NCI-H2227 (cell line): Measurements from ENCODE around the gene TATDN3.
"Not testable (repeated sequence)": the region's sequence is repeated elsewhere in the genome, so short reads cannot be mapped to it uniquely, and the experiment has no call there.

Experiments used
- DNase-seq: peaks from one replicate; lab custom pipeline; 2025; ENCODE audit not compliant: unreplicated experiment; lab: John Stamatoyannopoulos, UW

TATDN3 gene, protein sequence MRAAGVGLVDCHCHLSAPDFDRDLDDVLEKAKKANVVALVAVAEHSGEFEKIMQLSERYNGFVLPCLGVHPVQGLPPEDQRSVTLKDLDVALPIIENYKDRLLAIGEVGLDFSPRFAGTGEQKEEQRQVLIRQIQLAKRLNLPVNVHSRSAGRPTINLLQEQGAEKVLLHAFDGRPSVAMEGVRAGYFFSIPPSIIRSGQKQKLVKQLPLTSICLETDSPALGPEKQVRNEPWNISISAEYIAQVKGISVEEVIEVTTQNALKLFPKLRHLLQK

DNA sequence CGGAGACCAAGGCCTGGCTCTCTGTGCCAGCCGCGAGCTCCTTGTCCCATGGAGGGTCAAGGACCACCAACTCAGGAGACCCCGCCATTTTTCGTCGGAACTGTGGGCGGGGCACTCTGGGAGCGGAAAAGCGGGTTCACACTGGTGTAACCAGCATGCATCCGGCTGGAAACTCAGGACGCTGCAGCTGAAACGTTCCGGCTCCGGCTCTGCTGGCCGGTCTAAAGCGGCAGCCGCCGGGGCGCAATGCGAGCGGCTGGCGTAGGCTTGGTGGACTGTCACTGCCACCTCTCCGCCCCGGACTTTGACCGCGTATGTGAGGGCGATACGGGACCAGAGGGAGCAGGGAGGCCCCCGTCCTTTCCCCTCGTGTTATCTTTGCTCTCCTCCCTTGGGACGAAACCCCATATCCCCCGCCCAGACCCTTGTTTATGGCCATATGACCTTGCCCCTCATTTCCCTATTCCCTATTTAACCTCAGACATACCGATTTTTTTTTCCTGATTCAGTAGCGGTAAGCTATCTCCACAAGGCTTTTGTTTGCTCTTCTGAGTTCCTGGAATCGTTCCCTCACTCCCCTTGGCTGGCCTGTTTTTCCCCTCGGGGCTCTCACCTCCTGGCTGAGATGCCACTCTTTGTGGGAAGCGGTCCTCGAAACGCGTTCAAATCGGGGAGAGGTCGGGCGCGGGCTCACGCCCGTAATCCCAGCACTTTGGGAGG lies at the start of gene TATDN3, which contains the start of gene NSL1:
TSS of gene TATDN3 (plus strand) at position 219 of the 720 bp plus-strand sequence. CDS start at position 247, 28 bp downstream.
TSS of gene NSL1 (minus strand) at position 102 of the 720 bp plus-strand sequence. CDS start at position 88, 14 bp downstream.
- DNase-seq = peak; percentile 98

DNA sequence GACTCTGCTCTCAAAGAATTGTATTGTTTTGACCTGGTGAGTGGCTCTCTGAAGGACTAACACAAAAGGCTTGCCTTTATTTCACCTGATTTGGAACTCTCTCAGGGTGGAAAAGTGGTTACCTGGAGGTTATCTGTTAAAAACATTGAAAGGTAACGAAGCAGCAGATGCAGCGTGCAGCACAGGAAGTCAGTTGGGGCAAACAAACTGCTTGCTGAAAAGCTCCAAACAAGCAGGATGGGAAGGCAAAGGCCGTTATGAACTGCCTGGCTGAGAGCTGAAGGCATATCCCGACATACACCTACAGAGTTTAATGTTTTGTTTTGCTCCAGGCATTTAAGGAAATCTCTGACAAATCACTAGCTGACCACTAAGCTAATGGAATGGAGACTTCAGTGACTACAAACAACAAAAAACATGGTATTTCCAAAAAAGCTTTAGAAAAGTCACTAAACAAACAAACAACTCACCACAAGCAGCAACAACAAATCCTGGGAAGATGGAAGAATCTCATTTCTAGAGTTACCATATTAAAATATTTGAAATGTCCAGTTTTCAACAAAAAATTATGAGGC lies 47.7 kb upstream of the TATDN3 start:
- no peak for DNase-seq

DNA sequence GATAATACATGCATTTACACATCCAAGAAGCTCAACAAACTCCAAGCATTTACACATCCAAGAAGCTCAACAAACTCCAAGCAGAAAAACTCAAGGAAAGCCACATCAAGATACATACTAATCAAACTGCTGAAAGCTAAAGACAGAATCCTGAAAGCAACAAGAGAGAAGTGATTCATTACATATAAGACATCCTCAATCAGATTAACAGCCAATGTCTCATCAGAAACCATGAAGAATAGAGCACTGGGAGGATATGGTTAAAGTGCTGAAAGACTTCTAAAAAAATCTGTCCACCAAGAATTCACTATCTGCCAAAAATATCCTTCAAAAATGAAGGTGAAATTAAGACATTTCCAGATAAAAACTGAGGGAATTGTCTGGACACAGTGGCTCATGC lies 46.4 kb upstream of the TATDN3 start:
- DNase-seq = no peak

DNA sequence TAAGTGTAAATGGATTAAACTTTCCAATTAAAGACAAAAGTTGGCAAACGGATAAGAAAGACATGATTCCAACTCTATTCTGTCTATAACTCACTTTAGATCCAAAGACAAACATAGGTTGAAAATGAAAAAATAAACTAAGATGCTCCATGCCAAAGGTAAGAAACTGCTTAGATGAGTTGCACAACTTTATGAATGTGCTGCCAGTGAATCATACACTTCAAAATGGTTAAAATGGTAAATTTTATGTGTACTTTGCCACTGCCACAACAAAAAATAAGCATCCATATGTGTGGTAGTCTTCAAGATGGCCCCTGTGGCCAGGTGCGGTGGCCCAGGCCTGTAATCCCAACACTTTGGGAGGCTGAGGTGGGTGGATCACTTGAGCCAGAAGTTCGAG lies 45.1 kb upstream of the TATDN3 start:
- DNase-seq = no peak

DNA sequence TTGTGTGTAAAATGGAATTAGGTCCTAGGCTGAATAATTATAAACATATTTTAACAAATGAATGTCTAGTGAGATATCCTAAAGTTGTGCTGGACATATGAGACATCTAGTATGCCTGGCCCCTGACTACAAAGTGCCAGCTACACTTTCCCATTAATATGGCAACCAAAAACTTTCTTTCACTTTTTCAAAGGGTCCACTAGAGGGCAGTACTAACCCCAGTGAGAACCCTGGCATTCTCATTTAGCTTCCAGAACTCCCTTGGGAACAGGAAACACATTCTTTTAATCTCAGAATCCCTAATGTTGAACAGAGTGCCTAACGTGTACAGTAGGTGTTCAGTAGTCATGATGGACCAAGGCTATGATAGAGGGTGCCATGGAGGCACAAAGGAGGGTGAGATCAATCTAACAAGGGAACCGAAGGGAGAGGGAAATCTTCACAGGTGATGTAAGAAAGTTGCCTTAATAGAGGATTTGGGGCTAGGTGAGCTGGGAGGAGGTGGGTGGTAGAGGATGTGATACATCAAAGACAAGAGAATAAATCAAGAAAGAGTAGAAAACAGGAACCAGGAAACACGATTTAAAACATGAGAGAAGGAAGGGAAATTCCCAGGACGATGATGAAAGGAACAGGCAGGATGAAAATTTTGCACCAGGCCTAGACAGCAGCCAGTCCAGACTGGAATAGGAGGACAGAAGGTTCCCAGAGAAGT lies 41.7 kb upstream of the TATDN3 start:
- DNase-seq = peak; percentile 54

DNA sequence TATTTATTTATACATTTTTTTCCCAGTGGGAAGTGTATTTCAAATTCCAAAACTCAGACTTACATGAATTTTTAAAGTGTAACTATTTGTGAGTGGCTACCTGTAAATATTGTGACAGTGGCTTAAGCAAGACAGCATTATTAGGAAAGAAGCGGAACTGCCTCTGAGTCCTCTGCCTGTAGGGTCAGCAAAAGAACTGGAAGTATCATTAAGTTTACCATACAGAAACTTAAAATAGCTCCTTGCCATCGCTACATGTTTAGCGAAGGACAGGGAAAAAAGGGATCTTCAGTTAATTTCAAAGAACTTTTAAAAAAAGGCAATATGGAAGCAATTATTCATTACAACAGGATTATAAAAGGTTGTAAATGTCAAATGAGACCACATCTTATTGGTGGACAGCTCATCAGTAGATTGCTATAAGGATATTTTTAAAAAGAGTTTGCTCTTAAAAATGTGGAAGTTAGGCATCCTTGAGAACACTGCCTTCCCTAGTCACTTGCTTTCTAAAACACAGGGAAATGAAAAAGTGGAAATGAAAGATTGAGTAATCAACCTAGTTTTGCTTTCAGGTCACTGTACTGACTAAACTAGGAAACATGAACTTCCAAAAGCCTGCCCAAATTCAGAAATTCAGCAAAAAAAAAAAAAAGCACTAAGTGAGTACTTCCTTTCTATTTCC lies 39.3 kb upstream of the TATDN3 start:
- DNase-seq = no peak

DNA sequence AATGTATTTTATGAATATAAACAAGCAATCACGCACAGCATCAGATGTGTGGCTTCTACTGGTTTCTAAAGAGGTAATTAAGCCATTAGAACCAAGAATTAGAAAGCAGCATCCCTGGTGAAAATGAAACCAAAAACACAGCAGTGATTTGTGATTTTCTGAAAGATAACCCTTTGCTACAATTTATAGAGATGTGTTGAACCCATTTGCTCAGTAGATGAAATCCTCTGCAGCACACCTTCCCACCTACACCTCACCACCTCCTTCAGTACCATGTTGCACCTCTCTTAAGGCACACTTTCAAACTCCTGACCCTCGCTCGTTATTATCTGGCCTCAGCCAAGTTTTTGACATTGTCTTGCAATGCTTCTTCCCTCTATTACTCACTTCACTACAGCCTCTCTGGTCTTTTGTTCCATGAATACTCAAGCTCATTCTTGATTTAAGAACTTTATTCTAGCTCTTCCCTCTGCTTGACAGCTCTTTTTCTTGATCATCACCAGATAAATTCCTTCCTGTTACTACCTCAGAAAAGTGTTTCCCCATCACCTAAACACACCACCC lies 38.7 kb upstream of the TATDN3 start:
- no peak for DNase-seq

DNA sequence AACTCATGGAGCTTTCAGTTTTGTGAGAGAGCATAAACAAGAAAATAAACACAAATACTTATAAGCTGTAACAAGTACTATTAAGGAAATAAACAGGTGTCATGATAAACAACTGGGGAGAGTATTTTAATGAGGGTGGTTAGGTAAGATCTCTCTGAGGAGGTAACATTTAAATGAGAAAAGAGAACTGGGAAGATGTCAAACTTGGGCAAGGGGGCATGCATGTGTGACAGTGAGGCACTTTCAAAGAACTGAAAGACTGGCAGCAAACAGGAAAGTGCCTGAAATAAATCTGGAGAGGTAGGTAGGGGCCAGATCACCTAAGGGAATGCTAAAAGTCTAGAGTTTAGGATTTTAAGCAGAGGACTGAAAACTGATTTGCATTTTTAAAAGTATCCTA lies 37.9 kb upstream of the TATDN3 start:
- no peak for DNase-seq

DNA sequence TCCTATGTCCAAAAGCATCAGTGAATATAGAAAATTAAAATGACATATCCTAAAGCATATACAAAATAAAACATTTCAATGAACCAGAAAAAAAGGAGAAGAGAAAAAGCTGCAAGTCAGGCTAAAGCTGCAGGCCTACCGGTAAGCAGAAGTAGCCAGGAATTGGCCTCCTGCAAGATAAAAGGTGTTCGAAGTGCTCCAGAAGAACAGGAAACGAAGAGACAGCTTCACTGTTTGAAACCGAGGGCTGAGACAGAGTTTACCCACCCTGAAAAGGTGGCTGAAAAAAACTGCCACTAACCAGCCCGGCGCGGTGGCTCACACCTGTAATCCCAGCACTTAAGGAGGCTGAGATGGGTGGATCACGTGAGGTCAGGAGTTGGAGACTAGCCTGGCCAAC lies 37.5 kb upstream of the TATDN3 start:
- DNase-seq = no peak

DNA sequence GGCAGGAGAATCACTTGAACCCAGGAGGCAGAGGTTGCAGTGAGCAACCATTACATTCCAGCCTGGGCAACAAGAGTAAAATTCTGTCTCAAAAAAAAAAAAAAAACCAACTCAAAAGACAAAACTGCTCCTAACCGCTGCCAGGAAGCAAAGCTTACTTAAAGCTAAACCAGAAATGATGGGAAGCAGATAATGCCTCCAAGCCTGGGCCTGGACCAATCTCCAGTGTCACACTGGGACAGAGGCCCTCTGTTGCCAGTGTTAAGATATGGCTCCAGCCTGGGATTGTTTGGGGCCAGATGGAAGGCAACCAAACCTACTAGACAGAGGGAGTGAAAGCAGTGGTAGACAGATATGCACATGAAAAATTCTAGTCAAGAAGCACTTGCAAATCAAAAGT lies 37.0 kb upstream of the TATDN3 start:
- DNase-seq = no peak

DNA sequence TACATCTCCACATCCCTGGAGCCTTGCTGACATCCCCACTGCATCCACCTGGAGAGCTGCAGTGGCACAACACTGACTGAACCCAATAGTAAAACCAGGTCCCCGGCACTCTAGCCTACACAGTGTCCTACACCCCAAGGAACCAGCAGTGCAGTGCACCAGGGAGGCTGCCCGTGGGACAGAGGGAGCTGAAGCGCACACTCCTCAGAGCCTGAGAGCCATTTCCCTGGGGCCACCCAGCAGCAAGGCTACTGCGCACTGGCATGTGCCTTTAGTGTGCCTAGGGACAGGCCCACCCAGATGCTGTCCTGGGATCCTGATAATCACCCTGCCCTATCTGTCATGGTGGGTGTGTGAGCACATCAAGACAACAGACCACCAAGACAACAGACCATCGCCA lies 32.0 kb upstream of the TATDN3 start:
- no peak for DNase-seq

DNA sequence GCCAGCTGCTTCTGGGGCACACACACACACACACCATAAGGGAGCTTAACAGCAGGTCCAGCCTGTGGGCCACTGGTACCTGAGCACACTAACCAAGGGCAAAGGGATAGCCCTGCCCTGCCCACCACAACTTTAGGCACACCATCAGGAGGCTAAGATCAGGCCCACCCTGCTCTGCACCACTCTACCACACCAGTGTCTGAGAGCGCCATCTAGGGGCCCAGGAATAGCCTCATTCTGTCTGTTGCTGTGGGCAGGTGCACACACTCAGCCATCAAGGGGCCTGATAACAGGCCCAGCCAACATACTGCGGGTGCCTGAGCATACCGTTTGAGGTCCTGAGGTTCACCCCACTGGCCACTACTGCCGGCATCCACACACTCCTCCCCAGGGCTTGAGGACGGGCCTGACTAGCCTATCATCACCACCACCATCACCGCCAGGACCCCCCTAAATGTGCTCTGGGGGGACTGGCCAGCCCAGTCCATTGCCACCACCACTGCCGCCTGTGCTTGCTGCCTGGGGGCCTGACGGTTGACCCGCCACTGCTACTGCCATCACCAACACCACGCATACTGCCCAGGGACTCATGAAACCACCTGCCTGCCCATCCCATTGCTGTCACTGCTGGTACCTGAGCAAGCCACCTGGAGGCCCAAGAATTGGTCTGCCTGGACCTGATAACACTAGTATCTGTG lies 31.4 kb upstream of the TATDN3 start:
- DNase-seq = peak; percentile 9

DNA sequence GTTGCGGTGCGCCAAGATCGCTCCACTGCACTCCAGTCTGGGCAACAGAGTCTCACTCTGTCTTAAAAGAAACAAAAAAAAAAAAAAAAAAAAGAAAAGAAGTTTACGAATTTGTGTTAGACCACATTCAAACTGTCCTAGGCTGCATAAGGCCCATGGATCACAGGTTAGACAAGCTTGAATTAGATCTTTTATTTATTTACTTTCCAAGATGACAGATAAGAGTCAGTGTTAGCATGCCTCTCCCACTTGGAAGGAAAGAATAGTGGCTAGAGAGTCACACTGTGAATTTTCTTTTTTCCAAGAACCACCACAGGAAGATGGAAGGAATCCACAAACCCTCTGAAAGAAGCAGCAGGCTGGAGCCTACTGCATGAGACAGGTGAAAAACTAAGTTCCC lies 29.5 kb upstream of the TATDN3 start:
- DNase-seq = no peak

DNA sequence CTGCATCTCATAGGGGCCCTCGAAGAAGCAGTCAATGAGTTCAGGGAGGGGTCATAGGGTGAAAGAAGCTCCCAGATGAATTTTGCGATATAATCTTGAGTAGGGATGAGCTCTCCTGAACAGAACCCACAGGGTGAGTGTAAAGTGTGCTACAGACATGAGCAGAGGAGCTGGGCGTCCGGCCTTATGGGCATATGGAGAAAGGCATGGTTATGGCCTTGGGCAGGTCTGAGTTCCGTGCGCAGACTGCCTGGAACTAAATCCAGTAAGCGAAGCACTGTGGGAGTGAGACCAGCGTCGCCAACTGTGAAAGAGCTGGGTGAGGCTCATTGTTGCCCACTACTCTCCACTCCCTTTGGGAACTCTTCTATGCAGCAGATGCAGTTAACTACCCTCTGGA lies 28.9 kb upstream of the TATDN3 start:
- no peak for DNase-seq

DNA sequence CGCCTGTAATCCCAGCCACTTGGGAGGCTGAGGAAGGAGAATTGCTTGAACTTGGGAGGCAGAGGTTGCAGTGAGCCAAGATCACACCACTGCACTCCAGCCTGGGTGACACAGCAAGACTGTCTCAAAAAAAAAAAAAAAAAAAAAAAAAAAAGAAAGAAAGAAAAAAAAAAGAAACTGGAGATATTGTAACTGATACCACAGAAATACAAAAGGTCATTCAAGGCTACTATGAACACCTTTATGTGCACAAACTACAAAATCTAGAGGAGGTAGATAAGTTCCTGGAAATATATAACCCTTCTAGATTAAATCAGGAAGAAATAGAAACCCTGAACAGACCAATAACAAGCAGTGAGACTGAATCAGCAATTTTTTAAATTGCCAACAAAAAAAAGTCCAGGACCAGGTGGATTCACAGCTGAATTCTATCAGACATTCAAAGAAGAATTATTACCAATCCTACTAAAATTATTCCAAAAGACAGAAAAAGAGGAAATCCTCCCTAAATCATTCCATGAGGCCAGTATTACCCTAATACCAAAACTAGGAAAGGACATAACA lies 26.9 kb upstream of the TATDN3 start:
- DNase-seq = not testable (repeated sequence)

DNA sequence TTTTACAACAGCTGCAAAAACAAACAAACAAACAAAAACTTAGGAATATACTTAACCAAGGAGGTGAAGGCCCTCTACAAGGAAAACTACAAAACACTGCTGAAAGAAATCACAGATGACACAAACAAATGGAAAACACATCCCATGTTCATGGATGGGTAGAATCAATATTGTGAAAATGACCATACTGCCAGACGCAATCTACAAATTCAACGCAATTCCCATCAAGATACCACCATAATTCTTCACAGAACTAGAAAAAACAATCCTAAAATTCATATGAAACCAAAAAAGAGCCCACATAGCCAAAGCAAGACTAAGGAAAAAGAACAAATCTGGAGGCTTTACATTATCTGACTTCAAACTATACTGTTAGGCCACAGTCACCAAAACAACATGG lies 24.9 kb upstream of the TATDN3 start:
- DNase-seq = not testable (repeated sequence)

DNA sequence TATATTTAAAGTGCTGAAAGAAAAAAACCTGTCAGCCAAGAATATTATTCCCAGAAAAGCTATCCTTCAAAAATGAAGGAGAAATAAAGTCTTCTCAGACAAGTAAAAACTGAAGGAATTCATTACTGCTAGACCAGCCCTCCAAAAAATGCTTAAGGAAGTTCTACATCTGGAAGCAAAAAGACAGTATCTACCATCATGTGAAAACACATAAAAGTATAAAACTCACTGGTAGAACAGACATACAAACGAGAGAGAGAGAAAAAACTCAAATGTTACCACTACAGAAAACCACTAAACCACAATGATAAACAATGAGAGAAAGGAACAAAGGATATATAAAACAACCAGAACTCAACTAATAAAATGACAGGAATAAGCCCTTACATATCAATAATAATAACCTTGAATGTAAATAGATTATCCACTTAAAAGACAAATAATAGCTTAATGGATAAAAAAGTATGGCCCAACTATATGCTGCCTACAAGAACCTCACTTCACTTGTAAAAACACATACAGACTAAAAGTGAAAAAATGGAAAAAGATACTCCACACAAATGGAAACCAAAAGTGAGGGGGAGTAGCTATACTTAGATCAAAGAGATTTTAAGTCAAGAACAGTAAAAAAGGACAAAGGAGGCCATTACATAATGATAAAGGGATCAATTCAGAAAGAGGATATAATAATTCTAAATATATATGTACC lies 22.1 kb upstream of the TATDN3 start:
- no peak for DNase-seq

DNA sequence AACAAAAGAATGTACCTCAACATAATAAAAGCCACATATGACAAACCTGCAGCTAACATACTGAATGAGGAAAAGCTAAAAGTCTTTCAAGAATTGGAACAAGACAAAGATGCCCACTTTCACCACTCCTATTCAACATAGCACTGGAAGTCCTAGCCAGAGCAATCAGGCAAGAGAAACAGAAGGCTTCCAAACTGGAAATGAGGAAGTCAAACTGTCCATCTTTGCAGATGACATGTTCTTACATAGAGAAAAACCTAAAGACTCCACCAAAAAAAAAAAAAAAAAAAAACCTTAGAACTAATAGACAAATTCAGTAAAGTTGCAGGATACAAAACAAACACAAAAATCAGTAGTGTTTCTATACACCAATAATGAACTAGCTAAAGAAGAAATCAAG lies 20.4 kb upstream of the TATDN3 start:
- no peak for DNase-seq

DNA sequence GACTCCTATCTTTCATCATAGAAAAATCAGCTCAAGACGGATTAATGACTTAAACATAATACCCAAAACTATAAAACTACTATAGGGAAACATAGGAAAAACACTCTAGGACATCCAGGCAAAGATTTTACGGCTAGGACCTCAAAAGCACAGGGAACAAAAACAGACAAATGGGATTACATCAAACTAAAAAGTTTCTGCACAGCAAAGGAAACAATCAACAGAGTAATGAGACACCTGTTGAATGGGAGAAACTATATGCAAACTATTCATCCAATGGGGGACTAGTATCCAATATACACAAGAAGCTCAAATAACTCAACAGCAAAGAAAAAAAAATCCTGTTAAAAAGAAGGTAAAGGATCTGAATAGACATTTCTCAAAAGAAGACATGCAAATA lies 18.7 kb upstream of the TATDN3 start:
- no peak for DNase-seq
